NCI-H187 treated with DMSO at 0.1 percent for 48 hours (cell line): Measurements from ENCODE around the gene CYP24A1.

Source experiments
- DNase-seq: peaks from one replicate; lab custom pipeline; 2025; lab: John Stamatoyannopoulos, UW

Gene CYP24A1

GRCh38 chr20:54201268-54201846 is 27.6 kb upstream of the CYP24A1 start:
- no peak for DNase-seq

GRCh38 chr20:54200487-54201267 is 26.9 kb upstream of the CYP24A1 start:
- no peak for DNase-seq

GRCh38 chr20:54199721-54200176 is 26.0 kb upstream of the CYP24A1 start:
- DNase-seq, result no peak

GRCh38 chr20:54199283-54199682 is 25.5 kb upstream of the CYP24A1 start:
- no peak for DNase-seq

GRCh38 chr20:54197621-54198604 is 24.1 kb upstream of the CYP24A1 start:
- DNase-seq, result no peak

GRCh38 chr20:54195483-54196472 is 22.0 kb upstream of the CYP24A1 start:
- DNase-seq, result no peak

GRCh38 chr20:54194724-54195438 is 21.1 kb upstream of the CYP24A1 start:
- DNase-seq, result no peak

- no peak for DNase-seq
Observed at GRCh38 chr20:54193817-54194216, 20.0 kb upstream of the CYP24A1 start.

GRCh38 chr20:54190217-54190616 is 16.4 kb upstream of the CYP24A1 start:
- DNase-seq, result no peak

- DNase-seq, result no peak
Observed at GRCh38 chr20:54189630-54190029, 15.8 kb upstream of the CYP24A1 start.

GRCh38 chr20:54188132-54188849 is 14.5 kb upstream of the CYP24A1 start:
- DNase-seq, result no peak

GRCh38 chr20:54184904-54185626 is 11.3 kb upstream of the CYP24A1 start:
- no peak for DNase-seq

GRCh38 chr20:54184071-54184470 is 10.3 kb upstream of the CYP24A1 start:
- DNase-seq, result no peak

GRCh38 chr20:54180931-54181330 is 7.1 kb upstream of the CYP24A1 start:
- no peak for DNase-seq

- DNase-seq, result no peak
Observed at GRCh38 chr20:54179946-54180345, 6.2 kb upstream of the CYP24A1 start.

GRCh38 chr20:54178256-54178655 is 4.5 kb upstream of the CYP24A1 start:
- DNase-seq, result no peak

GRCh38 chr20:54177378-54177777 is 3.6 kb upstream of the CYP24A1 start:
- DNase-seq, result no peak

- no peak for DNase-seq
Observed at GRCh38 chr20:54176610-54177009, 2.8 kb upstream of the CYP24A1 start.
